Posterior vena cava (tissue), 2 donors: Measurements from ENCODE around the gene GPR17. TPM values are rescaled to one million over a fixed set of nuclear protein-coding genes. Genes with fewer than 3 reads are reported as not detected.

Experiments used
- DNase-seq: peaks from one replicate; pipeline ENCODE4 v3.0.0-alpha.2; 2020; ENCODE audit warnings: low spot score
- intact Hi-C, 2 donors: fragments of 100-400 bp; cut with DNase I; formaldehyde crosslinking; loops; one replicate each; pipeline versions ENCODE4 v1.14.1 to v1.14.2; 2022 to 2023
- total RNA-seq, 2 donors: library from RNA; stranded (reverse); fragmentation: NEBNext Ultra II Directional; extraction: Animal tissue kit (Norgen Biotek cat#: 25700); gene quantifications; one replicate each; pipeline ENCODE4 v1.2.1, GENCODE V29; 2021
- donor health status: DM: yes; HTN: yes; CAD: no.
- donor health status: DM: yes; HTN: yes; CAD: no.

GPR17 gene
- total RNA-seq, 2 donors from 2014 or later = 0.10 TPM; not detected in 1

DNA sequence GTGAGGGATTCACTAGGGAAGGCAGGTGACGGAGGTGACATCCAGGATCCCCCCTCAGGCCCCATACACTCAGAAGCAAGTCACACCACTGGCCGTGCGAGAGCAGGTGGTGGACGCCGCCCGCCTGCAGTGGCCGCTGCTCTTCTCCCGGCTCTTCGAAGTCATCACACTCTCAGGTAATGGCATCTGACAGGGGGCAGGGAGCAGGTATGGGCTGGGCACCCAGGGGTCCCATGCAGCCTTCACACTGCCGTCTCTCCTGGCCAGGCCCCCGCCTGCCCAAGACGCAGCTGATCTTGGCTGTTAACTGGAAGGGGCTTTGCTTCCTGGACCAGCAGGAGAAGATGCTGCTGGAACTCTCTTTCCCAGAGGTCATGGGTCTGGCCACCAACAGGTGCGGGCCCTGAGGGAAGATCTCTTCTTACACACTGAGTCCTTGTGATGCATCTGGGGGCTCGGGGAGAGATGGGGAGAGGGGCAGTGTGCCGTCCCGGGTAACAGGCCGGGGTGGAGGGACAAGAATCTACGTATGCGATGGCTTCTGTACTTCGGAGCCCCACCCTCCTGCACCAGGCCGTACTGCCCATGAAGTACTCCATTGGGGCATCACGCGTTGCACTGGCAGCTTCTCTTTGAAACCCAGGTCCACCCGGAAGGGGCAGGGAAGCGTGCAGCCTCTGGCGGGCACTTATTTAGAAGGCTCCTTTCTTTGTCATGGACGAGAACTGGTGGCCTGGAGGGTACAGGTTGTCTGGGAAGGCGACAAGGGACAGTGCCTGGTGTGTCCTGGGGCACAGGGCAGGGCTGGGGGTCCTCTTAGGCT is 18.8 kb upstream of the GPR17 start:
- DNase-seq = peak; percentile 79
- intact Hi-C loops = no loop called here

DNA sequence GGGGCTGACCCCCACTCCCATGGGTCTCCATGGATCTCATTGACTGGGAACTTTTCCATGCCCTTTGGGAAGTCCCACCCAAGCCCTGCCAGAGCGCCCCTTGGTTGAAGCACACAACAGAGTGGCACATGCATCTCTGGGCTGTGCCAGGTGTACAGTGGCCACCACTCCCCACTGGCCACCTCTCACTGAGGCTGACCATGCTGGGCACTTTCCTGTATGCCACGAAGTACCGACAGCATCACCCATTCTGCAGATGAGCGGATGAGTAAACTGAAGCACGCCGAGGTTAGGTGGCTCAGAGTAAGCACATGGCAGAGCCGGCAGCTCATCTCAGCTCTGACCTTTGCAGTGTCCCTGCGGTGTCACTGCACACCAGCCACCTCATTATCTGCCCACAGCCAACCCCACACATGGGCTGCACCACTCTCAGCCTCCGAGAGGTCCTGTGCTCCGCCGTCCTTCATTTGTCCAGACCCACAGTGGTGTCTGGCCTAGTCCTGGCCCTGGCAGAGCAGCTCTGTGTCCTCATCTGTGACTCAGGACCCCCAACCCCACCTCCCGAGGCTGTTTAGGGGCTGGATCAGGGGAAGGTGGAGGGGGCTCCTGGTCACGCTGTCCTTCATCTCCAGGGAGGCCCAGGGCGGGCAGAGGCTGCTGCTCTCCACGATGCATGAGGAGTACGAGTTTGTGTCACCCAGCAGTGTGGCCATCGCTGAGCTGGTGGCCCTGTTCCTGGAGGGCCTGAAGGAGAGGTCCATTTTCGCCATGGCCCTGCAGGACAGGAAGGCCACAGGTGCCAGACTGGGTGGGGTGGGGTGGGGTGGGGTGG is 18.0 kb upstream of the GPR17 start:
- DNase-seq = no peak
- intact Hi-C loops = no loop called here

DNA sequence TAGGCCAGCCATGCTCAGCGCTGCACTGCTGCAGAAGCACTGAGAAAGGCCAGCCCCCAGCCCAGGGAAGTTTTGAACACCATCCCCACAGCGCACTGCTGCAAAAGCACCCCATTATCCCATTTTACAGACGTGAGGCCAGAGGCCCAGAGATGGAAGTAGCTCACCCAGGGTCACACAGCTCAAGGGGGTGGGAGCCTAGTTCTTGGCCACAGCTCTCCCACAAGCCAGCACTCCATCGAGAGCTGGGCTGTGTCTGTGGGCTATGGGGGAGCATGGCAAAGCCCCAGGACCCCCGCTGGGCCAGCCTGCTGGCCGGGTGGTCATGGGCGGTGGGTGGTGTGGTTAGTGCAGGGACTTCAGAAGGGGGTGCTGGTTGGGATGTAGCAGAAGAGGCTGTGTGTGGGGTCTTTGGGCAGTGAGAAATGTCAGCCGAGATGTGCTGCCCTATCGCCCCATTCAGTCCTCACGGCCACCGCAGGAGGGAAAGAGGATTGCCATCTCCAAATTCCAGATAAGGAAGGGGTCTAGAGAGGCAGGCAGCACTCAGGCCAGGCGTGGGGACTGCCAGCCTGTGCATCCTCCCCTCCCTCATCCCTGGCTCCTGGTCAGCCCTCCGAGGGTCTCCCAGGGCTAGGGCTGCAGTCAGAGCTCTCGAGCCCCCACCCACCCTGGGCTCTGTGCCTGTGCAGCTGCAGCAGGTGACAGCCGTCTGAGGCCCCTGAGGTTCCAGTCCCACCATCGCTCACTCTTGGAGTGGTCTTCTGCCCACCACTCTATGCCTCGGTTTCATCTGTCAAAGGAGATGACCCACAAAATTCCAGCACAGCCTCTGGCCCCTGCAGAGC is 17.0 kb upstream of the GPR17 start:
- intact Hi-C loops = no loop called here

DNA sequence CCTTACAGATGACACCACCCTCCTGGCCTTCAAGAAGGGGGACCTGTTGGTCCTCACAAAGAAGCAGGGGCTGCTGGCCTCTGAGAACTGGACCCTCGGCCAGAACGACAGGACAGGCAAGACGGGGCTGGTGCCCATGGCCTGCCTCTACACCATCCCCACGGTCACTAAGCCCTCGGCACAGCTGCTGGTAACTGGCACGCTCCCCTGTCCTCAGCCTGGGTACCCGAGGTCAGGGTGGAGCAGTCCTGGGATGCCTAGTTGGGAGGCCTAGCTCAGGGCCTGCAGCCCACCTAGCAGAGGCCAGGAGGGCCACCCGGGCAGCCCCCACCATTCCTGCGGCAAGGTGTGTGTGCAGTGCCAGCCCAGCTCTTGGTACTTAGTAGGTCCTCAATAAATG is 16.3 kb upstream of the GPR17 start:
- intact Hi-C loops = no loop called here
- no peak for DNase-seq

More for the DNA sequence above, 17.0 kb upstream of the GPR17 start:
- DNase-seq = no peak

DNA sequence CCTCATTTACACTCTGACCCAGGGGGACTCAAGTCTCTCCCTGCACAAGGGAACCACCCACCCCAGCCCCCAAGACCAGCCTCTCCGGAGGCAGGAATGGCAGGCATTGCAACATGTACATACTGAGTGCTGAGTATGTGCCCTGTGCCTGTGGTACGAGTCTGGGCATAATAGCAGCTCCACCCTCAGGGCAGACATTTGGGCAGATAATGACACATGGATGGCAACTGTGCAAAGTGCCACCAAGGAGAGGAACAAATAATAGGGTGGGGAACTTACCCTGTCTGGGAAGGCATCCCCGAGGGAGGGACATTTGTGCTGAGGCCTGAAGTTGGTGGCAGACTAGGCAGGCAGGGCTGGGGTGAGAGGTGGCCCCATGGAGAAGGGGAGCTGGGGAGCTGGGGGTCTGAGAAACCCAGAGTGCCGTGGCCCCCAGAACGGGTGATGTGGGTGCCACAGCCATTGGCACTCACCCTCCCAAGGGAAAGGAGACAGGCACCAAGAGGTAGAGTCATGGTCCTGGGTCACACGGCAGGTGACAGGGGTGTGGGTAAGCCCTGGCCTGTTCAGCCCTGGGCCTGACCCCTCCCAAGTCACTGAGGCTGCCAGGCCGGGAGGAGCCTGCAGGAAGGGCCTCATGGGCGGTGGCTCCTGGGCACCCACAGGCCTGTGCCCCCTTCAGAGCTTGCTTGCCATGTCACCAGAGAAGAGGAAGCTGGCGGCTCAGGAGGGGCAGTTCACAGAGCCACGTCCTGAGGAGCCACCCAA is 15.7 kb upstream of the GPR17 start:
- intact Hi-C loops = no loop called here
- DNase-seq = no peak

DNA sequence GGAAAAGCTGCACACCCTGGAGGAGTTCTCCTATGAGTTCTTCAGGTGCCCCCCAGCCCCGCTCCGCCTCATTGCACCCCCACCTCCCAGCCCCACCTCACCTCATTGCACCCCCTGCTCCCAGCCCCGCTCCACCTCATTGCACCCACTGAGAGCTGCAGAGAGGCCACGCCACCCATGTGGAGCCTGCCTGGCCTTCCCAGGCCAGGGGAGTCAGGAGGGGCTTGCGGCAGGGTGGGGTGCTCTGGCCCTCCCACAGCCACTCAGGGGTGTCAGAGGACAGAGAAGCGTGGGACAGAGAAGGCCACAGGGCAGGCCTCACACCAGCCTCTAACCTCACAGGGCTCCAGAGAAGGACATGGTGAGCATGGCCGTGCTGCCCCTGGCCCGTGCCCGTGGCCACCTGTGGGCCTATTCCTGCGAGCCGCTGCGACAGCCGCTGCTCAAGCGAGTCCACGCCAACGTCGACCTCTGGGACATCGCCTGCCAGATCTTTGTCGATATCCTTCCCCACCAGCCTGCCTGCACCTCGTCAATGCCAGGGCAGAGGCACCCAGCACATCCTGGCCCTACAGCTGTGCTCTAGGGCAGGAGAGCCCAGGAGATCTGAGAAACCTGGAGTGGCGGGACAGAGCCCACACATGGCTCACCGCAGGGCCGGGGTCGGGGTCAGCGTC is 15.0 kb upstream of the GPR17 start:
- DNase-seq = no peak
- intact Hi-C loops = no loop called here

DNA sequence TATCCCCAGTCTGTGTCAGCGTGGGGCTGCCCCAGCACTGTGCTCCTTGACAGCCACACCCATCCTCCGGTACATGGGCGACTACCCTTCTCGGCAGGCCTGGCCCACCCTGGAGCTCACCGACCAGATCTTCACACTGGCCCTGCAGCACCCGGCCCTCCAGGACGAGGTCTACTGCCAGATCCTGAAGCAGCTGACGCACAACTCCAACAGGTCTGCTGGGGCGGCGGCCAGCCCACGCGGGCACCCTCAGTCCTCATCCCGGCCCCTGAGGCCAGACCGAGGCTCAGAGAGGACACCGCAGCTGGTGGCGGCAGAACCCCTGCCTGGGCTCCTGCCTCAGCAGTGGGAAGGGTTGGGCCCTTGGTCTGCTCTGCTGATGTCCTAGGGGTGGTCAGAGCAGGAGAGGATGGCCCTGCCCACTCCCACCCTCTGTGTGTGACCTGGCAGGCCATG is 14.4 kb upstream of the GPR17 start:
- DNase-seq = no peak
- intact Hi-C loops = no loop called here

DNA sequence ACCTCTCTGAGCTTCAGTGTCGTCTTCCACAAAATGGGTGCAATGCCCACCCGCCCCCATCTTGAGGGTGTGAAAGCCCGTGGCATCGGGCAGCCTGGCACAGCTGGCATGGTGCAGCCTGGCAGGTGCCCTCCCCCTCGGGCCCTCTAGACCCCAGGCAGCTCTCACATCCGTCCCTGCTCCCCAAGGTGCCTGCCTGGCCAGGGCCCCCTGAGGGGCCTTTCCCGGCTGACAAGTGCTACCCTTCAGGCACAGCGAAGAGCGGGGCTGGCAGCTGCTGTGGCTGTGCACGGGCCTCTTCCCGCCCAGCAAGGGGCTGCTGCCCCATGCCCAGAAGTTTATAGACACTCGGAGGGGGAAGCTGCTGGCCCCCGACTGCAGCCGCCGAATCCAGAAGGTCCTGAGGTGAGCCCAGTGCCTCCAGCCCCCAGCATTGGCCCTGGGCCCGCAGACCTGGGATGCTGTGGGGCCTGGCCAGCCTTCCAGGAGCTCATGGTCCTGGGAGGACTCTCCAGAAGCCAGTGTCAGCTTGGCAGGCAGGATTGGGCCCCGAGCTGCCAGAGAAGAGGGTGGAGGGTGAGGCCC is 13.9 kb upstream of the GPR17 start:
- intact Hi-C loops = no loop called here
- no peak for DNase-seq

DNA sequence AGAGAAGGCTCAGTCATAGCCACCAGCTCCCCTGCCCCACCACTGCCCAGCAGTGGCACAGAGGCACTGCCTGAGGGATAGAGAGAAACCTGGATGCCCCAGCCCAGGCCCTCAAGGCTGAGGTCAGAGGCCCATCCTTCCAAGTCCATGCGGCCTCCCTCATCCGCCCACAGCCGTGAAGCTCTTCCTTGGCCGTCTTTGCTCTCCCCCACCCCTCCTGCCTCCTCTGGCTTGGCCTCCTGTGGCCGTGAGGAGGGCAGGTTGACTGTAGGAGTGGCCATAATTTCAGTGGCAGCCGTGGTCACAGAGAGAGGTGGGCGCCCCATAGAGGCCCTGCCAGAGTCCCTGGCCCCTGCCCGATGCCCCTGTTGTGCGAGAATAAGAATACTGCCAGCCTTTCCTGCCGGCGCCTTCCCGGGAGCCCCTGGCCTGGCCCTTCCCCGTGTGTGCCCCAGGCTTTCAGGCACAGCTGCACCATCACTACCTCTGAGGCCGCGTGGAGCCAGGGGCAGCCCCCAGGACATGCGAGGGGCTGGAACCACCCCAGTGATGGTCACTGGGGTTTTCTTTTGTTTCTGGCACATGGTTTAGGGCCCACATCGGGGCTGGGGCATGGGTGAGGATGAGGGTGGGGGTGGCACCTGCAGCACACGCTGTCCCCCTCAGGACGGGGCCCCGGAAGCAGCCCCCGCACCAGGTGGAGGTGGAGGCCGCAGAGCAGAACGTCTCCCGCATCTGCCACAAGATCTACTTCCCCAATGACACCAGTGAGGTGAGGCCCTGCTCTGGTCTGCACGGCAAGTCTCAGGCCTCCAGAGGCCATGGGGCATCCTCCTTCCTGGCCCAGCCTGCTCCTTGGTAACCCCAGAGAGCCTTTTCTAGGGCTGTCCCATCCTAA is 13.1 kb upstream of the GPR17 start:
- DNase-seq = no peak
- intact Hi-C loops = no loop called here

DNA sequence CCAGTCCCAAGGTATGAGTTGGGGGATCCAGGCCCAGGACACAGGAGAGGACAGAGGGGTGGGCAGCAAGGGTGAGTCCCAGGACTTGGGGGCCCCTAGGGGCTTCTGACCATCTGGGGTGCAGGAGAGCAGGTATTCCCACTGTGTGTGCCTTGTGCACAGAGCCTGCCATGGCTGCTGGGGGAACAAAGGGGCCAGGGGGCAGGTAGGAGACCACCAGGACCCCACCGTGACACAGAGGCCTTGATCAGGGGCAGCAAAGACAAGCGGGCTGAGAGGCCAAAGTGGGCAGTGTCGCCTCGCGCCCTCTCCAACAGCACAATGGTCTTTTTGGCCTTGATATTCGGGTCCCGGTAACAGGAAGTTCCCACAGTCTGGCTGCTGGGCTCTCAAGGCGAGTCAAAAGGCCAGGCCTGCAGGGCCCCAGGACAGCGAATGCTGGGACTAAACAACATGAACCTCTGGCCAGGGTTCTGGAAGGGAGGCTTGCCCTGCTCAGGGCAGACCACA is 12.3 kb upstream of the GPR17 start:
- intact Hi-C loops = no loop called here
- DNase-seq = no peak

DNA sequence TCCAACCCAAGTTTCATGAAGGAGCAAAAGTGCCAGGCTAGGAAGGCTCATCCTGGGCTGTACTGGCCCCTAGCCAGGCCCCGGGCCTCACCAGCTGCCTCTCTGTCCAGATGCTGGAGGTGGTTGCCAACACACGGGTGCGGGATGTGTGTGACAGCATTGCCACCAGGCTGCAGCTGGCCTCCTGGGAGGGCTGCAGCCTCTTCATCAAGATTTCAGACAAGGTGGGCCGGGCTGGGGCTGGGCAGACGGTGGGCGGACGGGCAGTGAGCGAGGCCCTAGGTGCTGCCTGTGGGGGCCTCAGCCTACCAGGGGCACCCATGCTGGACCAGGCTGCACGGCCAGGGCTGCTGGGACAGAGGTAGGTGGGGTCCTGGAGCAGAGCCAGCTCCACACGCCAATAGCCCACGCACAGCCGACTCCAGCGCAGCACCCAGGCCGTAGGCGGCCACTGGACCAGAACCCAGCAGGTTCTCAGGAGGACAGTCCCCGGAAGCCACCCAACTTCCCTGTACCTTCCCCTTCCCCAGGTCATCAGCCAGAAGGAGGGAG is 11.8 kb upstream of the GPR17 start:
- intact Hi-C loops = no loop called here
- no peak for DNase-seq

DNA sequence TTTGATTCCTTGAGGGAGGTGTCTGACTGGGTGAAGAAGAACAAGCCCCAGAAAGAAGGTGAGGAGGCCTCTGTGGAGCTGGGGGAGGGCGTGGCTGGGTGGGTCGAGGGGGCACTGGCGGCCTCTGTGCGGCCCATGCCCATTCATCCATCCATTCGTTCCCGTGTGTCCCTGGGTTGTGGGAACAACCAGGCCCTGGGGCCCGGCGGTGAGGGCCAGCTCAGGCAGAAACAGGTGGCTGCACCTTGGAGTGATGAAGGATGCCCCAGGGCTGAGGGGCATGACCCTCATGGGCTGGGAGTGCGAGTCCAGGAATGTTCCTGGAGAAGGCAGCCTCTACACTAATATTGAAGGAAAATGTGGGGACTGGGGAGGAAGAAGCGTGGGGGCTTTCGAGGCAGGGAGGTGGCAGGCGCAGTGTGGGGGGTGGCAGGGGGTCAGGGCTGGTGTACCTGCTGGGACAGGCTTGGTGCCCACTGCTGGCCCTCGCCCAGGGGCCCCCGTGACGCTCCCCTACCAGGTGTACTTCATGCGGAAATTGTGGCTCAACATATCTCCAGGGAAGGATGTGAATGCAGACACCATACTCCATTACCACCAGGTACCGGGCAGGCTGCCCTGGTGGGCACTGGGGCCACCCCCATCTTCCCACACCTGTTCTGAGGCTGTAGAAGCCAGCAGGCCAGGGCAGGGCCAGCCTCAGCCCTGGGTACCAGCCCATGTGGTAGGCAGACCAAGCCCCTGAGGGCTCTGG is 11.2 kb upstream of the GPR17 start:
- intact Hi-C loops = no loop called here

DNA sequence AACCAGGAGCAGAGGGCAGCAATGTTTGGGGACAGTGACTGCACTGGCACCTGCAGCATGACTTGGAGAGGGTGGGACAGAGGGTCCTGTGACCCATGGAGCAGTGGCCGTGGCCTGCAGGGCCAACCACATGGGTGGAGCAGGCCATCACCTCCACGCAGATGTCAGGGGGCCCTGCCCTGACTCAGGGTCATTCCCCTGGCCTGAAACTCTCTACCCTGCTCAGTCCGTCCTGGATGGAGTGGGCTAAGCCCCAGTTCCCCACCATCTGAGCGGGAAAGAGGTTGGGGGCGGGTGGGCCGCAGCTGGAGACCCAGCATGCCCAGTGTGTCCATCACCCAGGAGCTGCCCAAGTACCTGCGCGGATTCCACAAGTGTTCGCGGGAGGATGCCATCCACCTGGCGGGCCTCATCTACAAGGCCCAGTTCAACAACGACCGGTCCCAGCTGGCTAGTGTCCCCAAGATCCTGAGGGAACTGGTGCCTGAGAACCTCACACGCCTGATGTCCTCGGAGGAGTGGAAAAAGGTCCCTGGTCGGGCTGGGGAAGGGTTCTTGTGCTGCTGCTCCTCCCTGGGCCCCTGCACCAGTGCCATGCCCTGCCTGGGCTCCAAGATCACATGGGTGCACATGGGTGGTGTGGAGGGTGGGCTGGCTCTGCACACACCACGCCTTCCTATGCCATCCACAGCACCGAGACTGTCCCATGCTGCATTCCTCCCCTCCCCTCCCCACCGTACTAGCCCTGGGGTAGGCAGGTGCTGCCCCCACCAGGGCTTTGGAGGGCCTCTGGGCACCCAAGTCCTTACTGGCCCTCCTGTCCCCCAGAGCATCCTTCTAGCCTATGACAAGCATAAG is 10.3 kb upstream of the GPR17 start:
- intact Hi-C loops = no loop called here

More for the DNA sequence above, 11.2 kb upstream of the GPR17 start:
- DNase-seq = no peak

DNA sequence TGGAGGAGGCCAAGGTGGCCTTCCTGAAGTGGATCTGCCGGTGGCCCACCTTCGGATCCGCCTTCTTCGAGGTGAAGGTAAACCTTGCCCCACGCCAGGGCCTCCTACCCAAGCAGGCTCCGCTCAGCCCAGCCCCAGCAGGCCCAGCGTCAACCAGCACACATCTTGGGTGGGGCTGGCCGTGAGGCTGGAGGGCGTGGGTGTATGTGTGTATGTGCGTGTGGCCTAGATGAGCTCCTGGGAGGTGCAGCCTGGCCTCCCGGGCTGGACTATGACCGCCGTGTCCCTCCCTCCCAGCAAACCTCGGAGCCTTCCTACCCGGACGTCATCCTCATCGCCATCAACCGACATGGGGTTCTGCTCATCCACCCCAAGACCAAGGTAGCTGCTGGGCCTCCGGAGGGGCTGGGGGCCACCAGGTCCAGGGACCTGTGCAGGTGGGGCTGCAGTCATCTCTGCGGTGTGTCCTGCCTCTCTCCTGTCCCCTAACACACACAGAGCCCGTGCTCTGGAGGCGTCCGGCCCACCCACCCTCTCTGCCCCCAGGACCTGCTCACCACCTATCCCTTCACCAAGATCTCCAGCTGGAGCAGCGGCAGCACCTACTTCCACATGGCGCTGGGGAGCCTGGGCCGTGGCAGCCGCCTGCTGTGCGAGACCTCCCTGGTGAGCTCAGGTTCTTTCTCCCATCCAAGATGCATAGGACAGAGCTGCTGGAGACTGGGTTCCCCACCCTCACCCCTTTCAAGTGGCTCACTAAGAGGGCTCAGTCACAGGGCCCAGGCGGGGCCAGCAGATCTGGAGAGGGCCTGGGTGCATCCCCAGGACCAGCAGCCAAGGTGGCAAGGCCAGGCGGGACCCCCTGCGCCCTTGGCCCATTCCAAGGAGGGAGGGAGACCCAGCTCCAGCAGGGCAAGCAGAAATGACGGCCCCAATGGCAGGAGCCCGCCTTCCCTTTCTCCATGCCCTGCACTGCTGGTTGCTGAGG is 9.4 kb upstream of the GPR17 start:
- DNase-seq = no peak
- intact Hi-C loops = no loop called here

More for the DNA sequence above, 10.3 kb upstream of the GPR17 start:
- no peak for DNase-seq
